ENCODE results near the gene GLCE. TPM values are rescaled to one million over a fixed set of nuclear protein-coding genes. Genes with fewer than 3 reads are reported as not detected.
"Not testable (repeated sequence)": the region's sequence is repeated elsewhere in the genome, so short reads cannot be mapped to it uniquely, and the experiment has no call there.

GLCE gene
- polyA plus RNA-seq, 3 donors = 5.1 to 13.2 (median 6.7) TPM

GRCh38 chr15:69282104-69282743 is 121.8 kb downstream of the GLCE start:
- no peak overlapping the region for H3K27ac ChIP-seq (ENCODE audit: low read depth, low read length)
- 85 to 95% (median 94%) methylated on average over 9 of the region's 9 CpGs for WGBS, 3 donors

- H3K27ac ChIP-seq (ENCODE audit: low read depth, low read length) = no peak overlapping the region
- 94 to 97% (median 96%) methylated on average over 12 of the region's 12 CpGs for WGBS, 3 donors
Measured at GRCh38 chr15:69285834-69286233, 125.4 kb downstream of the GLCE start.

GRCh38 chr15:69288011-69288410 is 127.6 kb downstream of the GLCE start:
- no peak overlapping the region for H3K27ac ChIP-seq (ENCODE audit: low read depth, low read length)
- 81 to 90% (median 86%) methylated on average over 7 of the region's 7 CpGs for WGBS, 3 donors

GRCh38 chr15:69288531-69289341 is 128.3 kb downstream of the GLCE start:
- 84 to 91% (median 90%) methylated on average over 11 of the region's 11 CpGs for WGBS, 3 donors
- H3K27ac ChIP-seq (ENCODE audit: low read depth, low read length) = no peak overlapping the region

- H3K27ac ChIP-seq (ENCODE audit: low read depth, low read length) = no peak overlapping the region
- 26 to 62% (median 56%) methylated on average over 8 of the region's 8 CpGs for WGBS, 3 donors
Measured at GRCh38 chr15:69289342-69290146, 129.1 kb downstream of the GLCE start.

- H3K27ac ChIP-seq (ENCODE audit: low read depth, low read length) = no peak overlapping the region
- WGBS, 3 donors = 66 to 72% (median 68%) methylated on average over 7 of the region's 7 CpGs
Measured at GRCh38 chr15:69290346-69291164, 130.1 kb downstream of the GLCE start.

- WGBS, 3 donors = 87 to 93% (median 92%) methylated on average over 10 of the region's 10 CpGs
- H3K27ac ChIP-seq (ENCODE audit: low read depth, low read length) = not testable (repeated sequence)
Measured at GRCh38 chr15:69291651-69292050, 131.2 kb downstream of the GLCE start.

GRCh38 chr15:69292826-69293420 is 132.5 kb downstream of the GLCE start:
- 87 to 92% (median 88%) methylated on average over 10 of the region's 10 CpGs for WGBS, 3 donors
- no peak overlapping the region for H3K27ac ChIP-seq (ENCODE audit: low read depth, low read length)

- WGBS, 3 donors = 95 to 96% (median 96%) methylated on average over 11 of the region's 11 CpGs
- H3K27ac ChIP-seq (ENCODE audit: low read depth, low read length) = no peak overlapping the region
Measured at GRCh38 chr15:69293741-69294615, 133.5 kb downstream of the GLCE start.

- WGBS, 3 donors = 86 to 92% (median 90%) methylated on average over 6 of the region's 6 CpGs
- no peak overlapping the region for H3K27ac ChIP-seq (ENCODE audit: low read depth, low read length)
Measured at GRCh38 chr15:69296606-69297005, 136.2 kb downstream of the GLCE start.

GRCh38 chr15:69297642-69298353 is 137.4 kb downstream of the GLCE start:
- H3K27ac ChIP-seq (ENCODE audit: low read depth, low read length) = no peak overlapping the region
- 86 to 94% (median 94%) methylated on average over 10 of the region's 10 CpGs for WGBS, 3 donors

GRCh38 chr15:69298354-69298696 is 137.9 kb downstream of the GLCE start:
- WGBS, 3 donors = 48 to 65% (median 65%) methylated on average over 15 of the region's 15 CpGs
- H3K27ac ChIP-seq (ENCODE audit: low read depth, low read length) = no peak overlapping the region

- no peak within 1 kb of the TSS for H3K27ac ChIP-seq (ENCODE audit: low read depth, low read length)
- WGBS, 3 donors = 1% methylated on average over 46 to 74 of the region's 74 CpGs
Measured at GRCh38 chr15:69298697-69299441, 138.4 kb downstream of the GLCE start, which contains the start of gene PAQR5. Gene PAQR5, plus strand, starts transcription at chr15:69298912. Its CDS starts 61,169 bp downstream, at chr15:69360081.

- no peak overlapping the region for H3K27ac ChIP-seq (ENCODE audit: low read depth, low read length)
- WGBS, 3 donors = 14 to 31% (median 21%) methylated on average over 16 of the region's 16 CpGs
Measured at GRCh38 chr15:69299451-69299886, 139.0 kb downstream of the GLCE start.

GRCh38 chr15:69299943-69300588 is 139.6 kb downstream of the GLCE start:
- H3K27ac ChIP-seq (ENCODE audit: low read depth, low read length) = no peak overlapping the region
- 38 to 69% (median 68%) methylated on average over 9 of the region's 9 CpGs for WGBS, 3 donors

Data from adipose tissue (tissue), 3 donors.